Mucosa of descending colon (tissue), 3 donors: ENCODE measurements around the gene RNF180. TPM values are rescaled to one million over a fixed set of nuclear protein-coding genes. Genes with fewer than 3 reads are reported as not detected.
"Not testable (repeated sequence)": the region's sequence is repeated elsewhere in the genome, so short reads cannot be mapped to it uniquely, and the experiment has no call there.

Experiments used
- ATAC-seq: fragments of 200-7000 bp; cut with Tn5 transposase; one replicate; pipeline ENCODE4 v1.9.1; 2020; ENCODE audit warnings: mild to moderate bottlenecking, moderate library complexity
- DNase-seq, 3 donors: peaks; one replicate each; pipeline ENCODE4 v3.0.0-alpha.2; 2020
- H3K36me3 ChIP-seq: fragments of 200-600 bp; one replicate; pipeline ENCODE4 v1.8.0; 2021; ENCODE audit warnings: low read depth, mild to moderate bottlenecking
- H3K4me1 ChIP-seq: fragments of 200-600 bp; one replicate; pipeline ENCODE4 v1.8.0; 2021; ENCODE audit warnings: low read depth, mild to moderate bottlenecking
- H3K4me3 ChIP-seq: fragments of 200-600 bp; one replicate; pipeline ENCODE4 v1.8.0; 2021; ENCODE audit warnings: mild to moderate bottlenecking
- H3K9me3 ChIP-seq: fragments of 200-600 bp; one replicate; pipeline ENCODE4 v1.8.0; 2021; ENCODE audit warnings: mild to moderate bottlenecking
- CTCF ChIP-seq: fragments of 200-600 bp; IDR thresholded peaks from one replicate; pipeline ENCODE4 v1.8.0; 2022; ENCODE audit warnings: antibody characterized with exemption, mild to moderate bottlenecking
- intact Hi-C, 2 donors: fragments of 100-400 bp; cut with DNase I in 1 of 2; cut with micrococcal nuclease in 1 of 2; formaldehyde crosslinking; loops; one replicate each; pipeline versions ENCODE4 v1.11.0 to v1.11.1; 2022; cut with DNase I, micrococcal nuclease
- total RNA-seq, 3 donors: library from RNA; stranded (reverse); fragmentation: NEBNext Ultra II Directional in 2 of 3; extraction: Animal tissue kit (Norgen Biotek cat#: 25700) in 2 of 3; gene quantifications; one replicate each; pipeline versions ENCODE4 v1.2.1 to v1.2.4, GENCODE V29; 2021 to 2023
- donor health status: DM: no; HTN: no; CAD: no; lungs with moderate emphysema.
- donor health status: DM: no; HTN: no; CAD: no.
- donor health status: DM: no; HTN: yes; CAD: no.

The RNF180 gene
- total RNA-seq, 3 donors from 2014 or later: 0.96 to 15.0 (median 2.8) TPM

- no peak for ATAC-seq
- peaks cover 4% of the 10 kb centered on the region for H3K9me3 ChIP-seq
- no peaks in the 10 kb centered on the region for H3K4me1 ChIP-seq
- intact Hi-C loops: no loop called here
- no peak for TF ChIP-seq CTCF
- H3K4me3 ChIP-seq: no peak overlapping the region
- no peak for DNase-seq
- H3K36me3 ChIP-seq: no peaks in the 10 kb centered on the region
These were observed 175.7 kb downstream of the RNF180 start for GRCh38 chr5:64341340-64341739.

- Histone ChIP-seq H3K9me3 (peaks cover 5% of the 10 kb centered on the region), H3K4me1 (no peaks in the 10 kb centered on the region), H3K36me3 (no peaks in the 10 kb centered on the region), H3K4me3 (no peak overlapping the region)
- TF ChIP-seq CTCF: no peak
- no peak for DNase-seq
- ATAC-seq: no peak
- intact Hi-C loops: no loop called here
These were observed 178.9 kb downstream of the RNF180 start for GRCh38 chr5:64344501-64344900.

DNA sequence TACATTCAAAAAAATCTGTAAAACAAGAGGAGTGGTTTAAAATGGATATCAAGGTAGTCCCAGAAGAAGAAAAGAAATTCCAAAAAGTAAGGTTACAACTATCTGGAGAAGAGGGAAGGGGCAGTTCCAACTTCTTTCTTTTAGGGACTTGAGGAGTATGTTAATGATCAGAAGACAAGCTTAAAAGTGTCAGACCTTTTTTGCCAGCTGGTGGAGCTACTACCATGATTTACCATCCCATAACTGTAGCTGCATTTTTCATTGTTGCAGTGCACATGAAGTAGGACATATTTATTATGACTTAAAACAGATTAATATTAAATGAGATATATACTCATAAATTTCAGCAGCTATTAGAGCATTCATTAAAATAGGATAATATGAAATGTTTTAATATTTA is 181.7 kb downstream of the RNF180 start:
- intact Hi-C loops: no loop called here
- Histone ChIP-seq H3K36me3 (no peaks in the 10 kb centered on the region), H3K9me3 (peaks cover 6% of the 10 kb centered on the region), H3K4me1 (no peaks in the 10 kb centered on the region), H3K4me3 (no peak overlapping the region)
- DNase-seq (no peak), ATAC-seq (no peak)
- no peak for TF ChIP-seq CTCF

GRCh38 chr5:64364426-64364825 is 198.8 kb downstream of the RNF180 start:
- Histone ChIP-seq H3K4me1 (no peaks in the 10 kb centered on the region), H3K9me3 (peaks cover 54% of the 10 kb centered on the region), H3K4me3 (no peak overlapping the region), H3K36me3 (no peaks in the 10 kb centered on the region)
- intact Hi-C loops: no loop called here
- TF ChIP-seq CTCF: no peak
- DNase-seq (no peak), ATAC-seq (no peak)

GRCh38 chr5:64384765-64385164 is 219.1 kb downstream of the RNF180 start:
- Histone ChIP-seq H3K9me3 (peaks cover 4% of the 10 kb centered on the region), H3K4me3 (no peak overlapping the region), H3K36me3 (no peaks in the 10 kb centered on the region), H3K4me1 (no peaks in the 10 kb centered on the region)
- no peak for TF ChIP-seq CTCF
- intact Hi-C loops: no loop called here
- ATAC-seq (no peak), DNase-seq (no peak)

DNA sequence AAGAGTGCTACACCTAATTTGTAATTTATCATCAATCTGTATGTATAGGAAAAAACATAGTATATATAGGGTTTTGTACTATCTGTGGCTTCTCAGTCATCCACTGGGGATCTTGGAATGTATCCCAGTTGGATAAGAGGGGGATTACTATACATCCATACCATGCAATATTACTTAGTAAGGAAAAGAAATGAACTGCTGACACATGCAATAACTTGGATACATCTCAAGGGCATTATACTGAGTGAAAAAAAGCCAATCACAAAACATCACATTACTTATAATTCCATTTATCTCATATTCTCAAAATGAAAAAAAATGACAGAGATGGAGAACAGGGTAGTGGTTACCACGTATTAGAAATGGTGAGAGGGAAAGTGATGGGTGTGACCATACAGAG is 231.9 kb downstream of the RNF180 start:
- Histone ChIP-seq H3K4me1 (no peaks in the 10 kb centered on the region), H3K9me3 (peaks cover 26% of the 10 kb centered on the region), H3K36me3 (no peaks in the 10 kb centered on the region), H3K4me3 (no peak overlapping the region)
- no peak for ATAC-seq
- intact Hi-C loops: no loop called here
- TF ChIP-seq CTCF: no peak
- DNase-seq: no peak

DNA sequence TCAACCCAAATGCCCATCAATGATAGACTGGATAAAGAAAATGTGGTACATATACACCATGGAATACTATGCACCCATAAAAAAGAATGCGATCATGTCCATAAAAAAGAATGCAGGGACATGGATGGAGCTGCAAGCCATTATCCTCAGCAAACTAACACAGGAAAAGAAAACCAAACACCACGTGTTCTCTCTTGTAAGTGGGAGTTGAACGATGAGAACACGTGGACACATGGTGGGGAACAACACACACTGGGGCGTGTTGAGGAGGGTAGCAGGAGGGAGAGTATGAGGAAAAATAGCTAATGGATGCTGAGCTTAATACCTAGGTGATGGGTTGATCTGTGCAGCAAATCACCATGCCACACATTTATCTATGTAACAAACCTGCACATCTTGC is 233.1 kb downstream of the RNF180 start:
- DNase-seq, ATAC-seq, intact Hi-C loops, H3K36me3 ChIP-seq, H3K4me1 ChIP-seq, H3K4me3 ChIP-seq: not testable (repeated sequence)
- peaks cover 22% of the 10 kb centered on the region for H3K9me3 ChIP-seq

DNA sequence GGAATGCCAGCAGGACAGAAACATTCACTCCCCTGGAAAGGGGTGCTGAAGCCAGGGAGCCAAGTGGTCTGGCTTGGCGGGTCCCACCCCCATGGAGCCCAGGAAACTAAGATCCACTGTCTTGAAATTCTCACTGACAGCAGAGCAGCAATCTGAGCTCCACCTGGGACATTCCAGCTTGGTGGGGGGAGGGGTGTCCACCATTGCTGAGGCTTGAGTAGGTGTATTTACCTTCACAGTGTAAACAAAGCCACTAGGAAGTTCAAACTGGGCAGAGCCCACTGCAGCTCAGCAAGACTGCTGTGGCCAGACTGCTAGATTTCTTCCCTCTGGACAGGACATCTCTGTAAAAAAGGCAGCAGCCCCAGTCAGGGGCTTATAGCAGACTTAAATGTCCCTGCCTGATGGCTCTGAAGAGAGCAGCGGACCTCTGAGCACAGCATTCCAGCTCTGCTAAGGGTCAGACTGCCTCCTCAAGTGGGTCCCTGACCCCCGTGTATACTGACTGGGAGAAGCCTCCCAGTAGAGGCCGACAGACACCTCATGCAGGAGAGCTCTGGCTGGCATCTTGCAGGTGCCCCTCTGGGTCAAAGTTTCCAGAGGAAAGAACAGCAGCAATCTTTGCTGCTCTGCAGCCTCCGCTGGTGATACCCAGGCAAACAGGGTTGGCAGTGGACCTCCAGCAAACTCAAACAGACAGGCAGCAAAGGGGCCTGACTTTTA is 241.6 kb downstream of the RNF180 start:
- H3K4me1 ChIP-seq, H3K4me3 ChIP-seq, H3K9me3 ChIP-seq, intact Hi-C loops, DNase-seq, ATAC-seq, H3K36me3 ChIP-seq: not testable (repeated sequence)
